ENCODE data around the gene AP2S1.
"Not testable (repeated sequence)": the region's sequence is repeated elsewhere in the genome, so short reads cannot be mapped to it uniquely, and the experiment has no call there.

The AP2S1 gene

DNA sequence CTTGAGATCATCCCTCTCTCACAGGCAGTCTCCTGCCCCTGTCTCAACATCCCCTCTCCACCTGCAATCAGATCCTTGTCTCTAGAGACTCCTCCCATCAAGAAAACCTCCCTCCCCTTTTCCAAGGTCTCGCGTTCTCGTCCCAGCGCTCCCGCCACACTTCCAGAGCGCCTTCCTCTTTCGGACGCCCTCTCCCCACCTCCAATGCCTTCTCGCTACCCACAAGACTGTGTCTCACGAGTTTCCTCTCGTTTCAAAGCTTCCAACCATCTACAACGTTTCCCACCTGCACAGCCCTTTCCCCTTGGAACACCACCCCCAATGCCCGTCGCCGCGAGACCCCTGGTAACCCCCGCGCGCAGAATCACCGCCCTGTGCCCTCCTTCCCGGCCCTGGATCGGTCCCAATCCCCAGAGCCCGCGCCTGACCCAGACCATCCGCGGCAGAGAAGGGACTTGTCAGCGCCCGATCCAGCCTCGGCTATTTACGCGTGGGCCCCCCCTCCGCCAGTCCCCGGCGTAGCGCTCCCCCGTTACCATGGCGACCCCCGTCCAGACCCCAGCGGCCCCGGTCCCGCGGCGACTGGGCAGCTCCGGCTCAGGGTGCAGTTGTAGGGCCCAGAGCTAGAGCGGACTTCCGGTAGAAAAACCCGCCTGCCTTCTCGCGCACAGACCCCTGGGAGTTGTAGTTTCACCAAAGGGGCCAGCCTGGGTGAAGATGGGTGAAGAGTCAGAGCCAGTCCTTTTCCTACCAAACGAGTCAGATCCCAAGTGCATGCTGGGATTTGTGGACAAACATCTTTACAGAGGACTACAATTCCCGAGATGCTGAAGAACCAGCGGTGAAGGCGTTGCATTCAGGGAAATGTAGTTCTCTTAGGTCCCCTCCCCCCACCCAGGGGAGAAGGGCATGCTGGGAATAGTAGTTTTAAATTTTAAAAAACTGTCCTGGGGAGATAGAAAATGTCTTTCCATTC, at the start of gene AP2S1:
AP2S1 (minus strand) TSS at position 619 of the 976 bp plus-strand sequence; CDS start at position 539, 80 bp downstream.
- DNase-seq (ENCODE audit: low read depth) = peak; percentile 82

- DNase-seq (ENCODE audit: low read depth) = no peak
Observed at GRCh38 chr19:46900341-46900740, 49.7 kb upstream of the AP2S1 start.

GRCh38 chr19:46898731-46899130, 48.1 kb upstream of the AP2S1 start:
- no peak for DNase-seq (ENCODE audit: low read depth)

GRCh38 chr19:46896076-46896794, 45.6 kb upstream of the AP2S1 start:
- DNase-seq (ENCODE audit: low read depth) = no peak

GRCh38 chr19:46892252-46893179, 41.9 kb upstream of the AP2S1 start:
- DNase-seq (ENCODE audit: low read depth) = no peak

DNA sequence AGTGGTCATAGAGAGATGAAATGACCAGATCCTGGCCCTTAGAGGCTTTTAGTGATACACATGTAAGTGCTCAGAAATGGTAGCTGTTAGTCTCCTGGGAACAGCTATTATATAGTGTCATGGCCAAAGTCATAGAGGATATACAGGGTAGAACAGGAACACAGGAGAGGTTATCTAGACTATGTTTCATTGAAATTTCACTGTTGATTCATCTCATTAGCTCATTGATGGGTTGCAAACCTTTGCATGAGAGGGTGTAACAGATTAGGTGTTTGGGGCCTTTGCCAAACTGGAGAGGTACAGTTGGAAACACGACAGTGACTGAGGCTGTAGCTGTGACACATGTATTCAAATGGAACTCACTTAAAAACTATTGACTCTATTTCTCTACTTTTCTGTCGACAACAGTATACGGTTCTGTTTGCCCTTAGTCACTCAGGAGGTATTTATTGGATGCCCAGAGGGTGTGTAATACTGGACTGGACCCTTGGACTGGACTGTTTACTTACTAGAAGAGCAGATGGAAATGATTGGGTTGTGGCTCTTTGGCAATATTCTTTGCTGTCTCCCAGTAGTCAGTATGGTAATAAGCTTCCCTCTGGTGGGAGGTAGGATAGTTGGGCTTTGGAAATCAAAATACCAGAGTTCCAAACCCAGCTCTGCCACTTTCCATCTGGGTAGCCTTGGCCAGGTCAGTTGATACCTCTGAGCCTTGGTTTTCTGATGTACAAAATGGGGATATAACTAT, 40.0 kb upstream of the AP2S1 start:
- no peak for DNase-seq (ENCODE audit: low read depth)

DNA sequence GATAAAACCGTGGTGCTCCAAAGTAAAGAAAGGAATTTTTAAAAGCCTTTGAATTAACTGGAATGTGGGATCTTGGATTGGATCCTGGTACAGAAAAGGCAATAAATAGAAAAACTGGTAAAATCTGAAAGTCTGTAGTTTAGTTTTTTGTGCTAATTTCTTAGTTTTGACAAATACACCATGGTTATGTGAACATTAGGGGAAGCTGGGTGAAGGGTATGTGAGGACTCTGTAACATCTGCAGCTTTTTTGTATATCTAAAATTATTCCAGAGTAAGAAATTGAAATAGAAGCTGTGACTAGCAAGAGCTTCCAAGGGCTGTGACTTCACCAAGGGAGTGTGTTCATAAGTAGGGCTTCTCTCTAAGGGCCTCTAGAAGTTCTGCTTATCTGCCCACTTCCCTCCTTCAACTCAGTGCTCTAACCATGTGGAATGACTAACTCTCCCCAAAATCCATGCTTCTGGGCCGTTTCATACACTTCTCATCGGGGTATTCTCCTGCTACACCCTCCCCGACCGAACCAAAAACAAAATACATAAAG, 36.7 kb upstream of the AP2S1 start:
- no peak for DNase-seq (ENCODE audit: low read depth)

GRCh38 chr19:46886546-46887239, 36.0 kb upstream of the AP2S1 start:
- no peak for DNase-seq (ENCODE audit: low read depth)

DNA sequence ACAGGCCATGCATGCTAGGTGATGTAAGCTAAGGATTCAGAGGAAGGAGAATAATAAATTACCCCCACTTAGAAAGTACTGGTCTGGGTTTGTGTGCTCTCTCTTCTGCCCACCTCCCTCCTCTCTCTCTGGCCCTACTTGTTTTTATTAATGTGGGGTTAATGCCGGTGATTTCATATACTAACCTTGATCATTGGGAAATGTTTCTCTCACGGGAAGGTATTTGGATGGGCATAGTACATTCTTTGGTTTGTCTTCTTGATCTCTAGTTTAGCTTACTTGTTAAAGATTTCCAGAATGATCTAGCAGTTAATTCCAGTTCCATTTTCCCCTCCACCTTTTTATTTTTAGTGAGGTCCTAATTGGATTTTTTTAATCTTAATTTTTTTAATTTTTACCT, 34.8 kb upstream of the AP2S1 start:
- DNase-seq (ENCODE audit: low read depth) = no peak

DNA sequence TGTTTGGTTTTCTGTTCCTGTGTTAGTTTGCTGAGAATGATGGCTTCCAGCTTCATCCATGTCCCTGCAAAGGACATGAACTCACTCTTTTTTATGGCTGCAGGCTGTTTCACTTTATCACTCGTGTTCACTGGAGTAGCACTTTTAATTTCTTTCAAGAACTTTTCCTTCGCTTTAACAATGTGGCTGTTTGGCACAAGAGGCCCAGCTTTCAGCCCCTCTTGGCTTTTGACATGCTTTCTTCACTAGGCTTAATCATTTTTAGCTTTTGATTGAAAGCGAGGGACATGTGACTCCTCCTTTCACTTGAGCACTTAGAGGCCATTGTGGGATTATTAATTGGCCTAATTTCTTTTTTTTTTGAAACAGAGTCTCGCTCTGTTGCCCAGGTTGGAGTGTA, 32.1 kb upstream of the AP2S1 start:
- DNase-seq (ENCODE audit: low read depth) = not testable (repeated sequence)

- no peak for DNase-seq (ENCODE audit: low read depth)
Observed at GRCh38 chr19:46882034-46882433, 31.4 kb upstream of the AP2S1 start.

DNA sequence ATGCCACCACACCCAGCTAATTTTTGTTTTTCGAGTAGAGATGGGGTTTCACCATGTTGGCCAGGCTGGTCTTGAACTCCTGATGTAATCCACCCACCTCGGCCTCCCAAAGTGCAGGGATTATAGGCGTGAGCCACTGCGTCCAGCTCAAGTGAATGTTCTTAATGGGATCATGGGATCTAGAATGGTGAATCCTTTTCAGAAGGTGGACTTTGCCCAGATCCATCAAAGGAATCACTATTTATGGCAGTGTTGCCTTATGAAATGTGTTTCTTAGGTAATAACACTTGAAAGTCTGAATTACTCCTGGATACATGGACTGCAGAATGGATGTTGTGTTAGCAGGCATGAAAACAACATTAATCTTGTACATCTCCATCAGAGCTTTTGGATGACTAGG, 30.4 kb upstream of the AP2S1 start:
- DNase-seq (ENCODE audit: low read depth) = no peak

DNA sequence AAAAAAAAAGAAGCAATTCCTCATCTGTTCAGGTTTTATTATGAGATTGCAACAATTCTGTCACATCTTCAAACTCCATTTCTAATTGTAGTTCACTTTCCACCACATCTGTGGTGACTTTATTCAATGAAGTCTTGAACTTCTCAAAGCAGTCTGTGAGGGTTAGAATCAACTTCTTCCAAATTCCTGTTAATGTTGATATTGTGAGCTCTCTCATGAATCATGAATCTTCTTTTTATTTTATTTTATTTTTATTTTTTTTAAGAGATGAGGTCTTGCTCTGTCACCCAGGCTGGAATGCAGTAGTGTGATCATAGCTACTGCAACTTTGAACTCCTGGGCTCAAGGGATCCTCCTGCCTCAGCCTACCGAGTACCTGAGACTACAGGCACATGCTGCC, 29.8 kb upstream of the AP2S1 start:
- no peak for DNase-seq (ENCODE audit: low read depth)

DNA sequence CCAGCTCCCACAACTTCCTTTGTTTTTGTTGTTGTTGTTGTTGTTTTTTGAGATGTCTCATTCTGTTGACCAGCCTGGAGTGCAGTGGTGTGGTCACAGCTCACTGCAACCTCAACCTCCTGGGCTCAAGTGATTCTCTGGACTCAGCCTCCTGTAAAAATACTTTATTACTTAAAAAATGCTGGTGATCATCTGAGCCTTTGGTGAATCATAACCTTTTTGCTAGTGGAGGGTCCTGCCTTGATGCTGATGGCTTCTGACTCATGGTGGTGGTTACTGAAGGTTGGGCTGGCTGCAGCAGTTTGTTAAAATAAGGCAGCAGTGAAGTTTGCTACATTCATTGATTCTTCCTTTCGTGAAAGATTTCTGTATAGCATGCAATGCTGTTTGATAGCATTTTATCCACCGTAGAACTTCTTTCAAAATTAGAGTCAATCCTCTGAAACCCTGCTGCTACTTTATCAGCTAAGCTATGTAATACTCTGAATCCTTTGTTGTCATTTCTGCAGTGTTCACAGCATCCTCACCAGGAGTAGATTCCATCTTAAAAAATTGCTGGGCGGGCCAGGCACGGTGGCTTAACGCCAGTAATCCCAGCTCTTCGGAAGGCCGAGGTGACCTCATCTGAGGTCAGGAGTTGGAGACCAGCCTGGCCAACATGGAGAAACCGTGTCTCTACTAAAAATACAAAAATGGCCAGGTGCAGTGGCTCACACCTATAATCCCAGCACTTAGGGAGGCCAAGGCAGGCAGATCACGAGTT, 28.1 kb upstream of the AP2S1 start:
- no peak for DNase-seq (ENCODE audit: low read depth)

GRCh38 chr19:46875657-46876056, 25.0 kb upstream of the AP2S1 start:
- DNase-seq (ENCODE audit: low read depth) = no peak

DNA sequence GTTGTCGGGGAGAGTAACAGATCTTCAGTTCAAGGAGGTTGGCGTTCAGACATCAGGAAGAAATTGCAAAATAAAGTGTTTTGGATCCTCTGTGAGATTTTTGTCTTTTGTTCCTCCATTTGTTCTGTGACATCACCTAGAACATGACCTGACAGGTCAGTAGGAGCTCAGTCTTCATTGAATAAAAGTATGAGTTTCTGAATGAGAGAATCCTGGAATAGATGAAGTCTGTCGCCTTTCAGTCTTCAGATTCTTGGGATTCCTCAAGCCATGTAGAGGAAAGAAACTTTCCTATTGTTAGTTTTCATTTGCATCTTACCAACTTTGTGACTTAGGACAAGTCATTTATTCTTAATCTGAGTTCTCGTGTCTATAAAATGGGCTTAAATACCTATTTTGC, 24.6 kb upstream of the AP2S1 start:
- DNase-seq (ENCODE audit: low read depth) = no peak

GRCh38 chr19:46872967-46873366, 22.3 kb upstream of the AP2S1 start:
- no peak for DNase-seq (ENCODE audit: low read depth)

- not testable (repeated sequence) for DNase-seq (ENCODE audit: low read depth)
Observed at GRCh38 chr19:46871173-46871572, 20.5 kb upstream of the AP2S1 start.

GRCh38 chr19:46868025-46868802, 17.6 kb upstream of the AP2S1 start:
- no peak for DNase-seq (ENCODE audit: low read depth)
